Hepatic stellate cell (primary cell): ENCODE measurements around the gene SF1.

Experiments
- DNase-seq: peaks from one replicate; pipeline ENCODE4 v3.0.0; 2011; ENCODE audit warnings: low spot score

Gene SF1

DNA sequence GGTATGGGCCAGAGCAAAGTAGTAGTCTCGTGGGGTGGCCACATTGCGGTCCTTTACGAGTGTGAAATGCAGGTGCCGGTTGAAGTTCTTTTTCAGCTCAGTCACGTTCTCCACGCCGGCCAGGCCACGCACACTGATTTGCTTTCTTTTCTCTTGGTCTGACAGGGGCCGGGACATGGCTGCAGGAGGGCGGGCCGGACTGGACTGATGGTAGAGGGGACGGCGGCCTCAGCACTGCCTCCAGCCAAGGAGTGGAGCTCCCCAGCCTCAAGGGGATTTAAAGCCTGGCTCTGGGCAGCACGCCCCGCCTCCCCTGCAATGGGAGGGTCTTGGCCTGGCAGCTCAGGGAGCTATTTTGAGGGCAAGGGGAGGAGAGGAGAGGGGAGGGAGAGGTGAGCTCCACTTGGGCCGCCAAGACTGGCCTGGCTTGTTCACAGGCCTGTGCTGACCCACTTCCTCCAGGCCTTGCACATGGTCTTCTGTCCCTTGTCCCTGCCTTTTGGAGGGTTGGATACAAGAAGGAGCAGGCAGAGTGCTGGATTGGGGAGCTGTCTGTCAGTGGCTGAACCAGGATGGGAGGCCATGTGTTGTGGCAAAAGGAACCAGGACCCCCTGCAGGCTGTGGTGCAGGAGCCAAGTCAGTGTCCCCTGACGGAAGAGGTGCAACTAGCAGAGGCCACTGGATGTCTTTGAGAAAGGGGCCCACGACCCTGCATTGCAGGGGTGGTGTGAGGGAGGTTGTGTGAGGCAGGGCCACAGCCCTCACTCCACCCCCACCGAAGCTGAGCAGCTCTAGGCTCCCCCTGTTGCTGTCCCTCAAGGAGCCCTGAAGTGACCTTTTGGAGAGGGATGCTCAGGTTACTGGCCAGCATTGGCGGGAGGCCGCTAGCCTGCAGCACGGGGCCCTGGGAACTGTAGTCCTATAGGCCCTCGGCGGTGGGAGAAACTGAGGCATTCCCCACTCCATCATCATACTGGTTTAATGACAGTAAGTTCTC is 18.3 kb downstream of the SF1 start, which contains the start of gene PYGM:
TSS of gene PYGM (minus strand) at position 253 of the 998 bp plus-strand sequence. CDS start at position 177, 76 bp downstream.
- DNase-seq, result no peak

DNA sequence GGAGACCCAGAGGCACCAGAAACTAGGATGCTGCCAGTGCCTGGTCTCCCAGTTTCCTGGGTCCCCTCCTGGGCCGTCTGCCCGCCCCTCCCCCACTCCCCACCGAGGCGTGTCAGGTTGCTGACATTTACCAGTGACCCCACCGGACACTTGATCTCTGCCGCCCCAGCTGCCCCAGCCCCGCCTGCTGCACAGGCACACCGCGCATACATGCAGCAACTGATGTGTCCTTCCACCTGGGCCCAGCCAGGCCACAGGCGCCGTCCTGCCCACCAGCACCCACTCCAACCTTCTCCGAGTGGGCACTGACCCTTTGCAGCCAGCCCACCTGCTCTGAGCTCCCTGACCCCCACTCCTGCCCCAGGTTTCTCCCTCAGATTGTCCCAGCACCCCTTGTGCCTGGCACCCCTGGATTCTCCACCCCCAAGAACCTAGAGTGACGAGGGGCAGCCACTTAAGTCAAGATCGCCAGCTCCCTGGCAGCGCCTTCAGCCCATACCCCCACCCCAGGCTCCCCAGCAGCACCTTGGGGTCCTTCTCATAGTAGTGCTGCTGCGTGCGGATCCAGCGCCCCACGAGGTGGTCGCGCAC is 19.1 kb downstream of the SF1 start:
- no peak for DNase-seq

DNA sequence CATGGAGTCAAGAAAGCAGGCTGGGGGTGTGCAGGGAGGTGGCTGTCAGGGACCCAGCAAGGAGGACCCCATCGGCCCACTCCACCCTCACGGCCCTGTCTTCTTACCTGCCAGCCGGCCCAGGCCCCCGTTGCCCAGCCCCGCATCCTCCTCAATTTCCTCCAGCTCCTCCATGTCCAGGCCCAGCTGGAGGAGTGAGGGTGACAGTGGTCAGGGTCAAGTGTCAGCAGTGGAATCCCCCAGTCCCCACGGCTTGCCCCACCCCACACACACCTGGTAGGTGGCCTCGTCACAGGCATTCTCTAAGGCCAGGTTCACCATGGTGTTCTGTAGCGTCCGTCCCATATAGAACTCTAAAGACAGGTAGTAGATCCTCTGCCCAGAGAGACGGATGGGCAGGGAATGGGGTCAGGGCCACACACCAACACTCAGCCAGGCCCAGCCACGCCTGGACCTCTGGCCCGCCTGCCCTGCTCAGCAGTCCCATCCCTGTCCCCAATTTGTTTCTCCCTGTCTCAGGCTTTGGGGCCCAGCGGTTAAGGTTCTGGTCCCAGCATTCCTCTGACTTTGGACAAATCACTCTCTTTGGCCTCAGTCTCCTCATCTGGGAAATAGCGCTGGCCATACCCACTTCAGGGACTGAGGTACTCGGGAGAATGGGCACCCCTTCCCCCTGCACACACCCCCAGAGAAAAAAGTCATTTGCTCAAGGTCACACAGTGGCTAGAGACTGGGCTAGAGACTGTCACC is 19.8 kb downstream of the SF1 start:
- no peak for DNase-seq

DNA sequence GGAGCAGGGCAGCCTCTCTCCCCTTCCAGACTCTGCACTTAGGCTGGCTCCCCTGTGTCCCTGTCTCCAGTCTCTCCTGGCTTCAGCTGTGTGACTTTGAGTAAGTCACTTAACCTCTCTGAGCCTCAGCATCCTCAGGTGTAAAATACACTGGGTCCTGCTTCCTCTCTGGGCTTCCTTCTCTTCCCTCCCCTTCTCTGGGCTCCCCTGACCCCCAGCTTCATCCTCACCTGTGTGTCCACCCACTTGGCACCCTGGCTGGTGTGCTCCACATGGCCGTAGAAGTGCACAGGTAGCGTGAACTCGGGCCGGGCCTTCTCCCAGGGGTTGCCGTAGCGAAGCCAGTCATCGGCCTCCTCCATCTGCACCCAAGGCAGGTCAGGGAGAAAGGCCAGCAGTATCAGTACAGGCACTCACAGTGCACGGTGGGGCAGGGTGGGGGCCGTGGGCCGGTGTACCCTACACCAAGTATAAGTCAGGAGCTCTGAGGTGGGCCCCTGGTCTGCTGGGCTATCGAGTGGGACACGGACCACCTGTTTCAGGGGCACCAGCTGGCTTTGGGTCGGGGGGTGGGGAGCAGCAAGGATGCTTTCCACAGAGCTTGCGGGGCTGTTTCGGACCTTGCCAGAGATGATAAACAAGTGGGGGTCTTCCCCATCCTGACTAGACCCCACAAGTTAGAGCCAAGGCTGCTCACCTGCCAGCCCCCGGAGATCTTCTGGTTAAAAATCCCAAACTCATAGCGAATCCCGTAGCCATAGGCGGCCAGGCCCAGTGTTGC is 20.6 kb downstream of the SF1 start:
- no peak for DNase-seq

DNA sequence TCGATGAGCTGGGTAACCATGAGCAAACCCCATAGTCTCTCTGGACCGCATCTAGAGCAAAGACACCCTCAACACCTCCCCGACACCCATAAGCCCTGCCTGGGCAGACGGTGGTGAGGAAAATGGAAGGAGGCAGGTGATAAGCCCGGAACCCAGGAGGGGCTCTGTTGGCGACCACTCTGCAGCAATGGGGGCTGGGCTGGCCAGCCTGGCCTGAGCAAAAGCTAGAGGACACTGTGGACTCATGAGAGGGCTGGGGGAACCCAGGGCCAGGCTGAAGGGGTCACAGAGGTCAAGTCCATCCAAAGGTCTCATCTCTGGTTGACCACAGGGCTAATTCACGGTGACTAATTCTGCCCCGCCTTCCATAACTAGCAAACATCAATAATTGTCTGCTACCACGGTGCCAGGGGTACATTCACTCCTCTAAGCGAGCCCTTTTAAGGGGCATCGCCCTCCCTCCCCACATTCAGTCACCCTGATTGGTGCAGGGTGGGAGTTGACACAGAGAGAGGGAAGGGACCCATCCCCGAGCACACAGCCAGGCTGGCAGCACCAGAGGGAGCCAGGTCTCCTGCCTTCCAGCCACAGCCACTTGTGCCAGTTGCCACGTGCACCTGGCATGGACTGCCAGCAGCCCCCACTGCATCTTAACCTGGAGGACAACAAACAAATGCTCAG is 22.5 kb downstream of the SF1 start:
- DNase-seq, result no peak

DNA sequence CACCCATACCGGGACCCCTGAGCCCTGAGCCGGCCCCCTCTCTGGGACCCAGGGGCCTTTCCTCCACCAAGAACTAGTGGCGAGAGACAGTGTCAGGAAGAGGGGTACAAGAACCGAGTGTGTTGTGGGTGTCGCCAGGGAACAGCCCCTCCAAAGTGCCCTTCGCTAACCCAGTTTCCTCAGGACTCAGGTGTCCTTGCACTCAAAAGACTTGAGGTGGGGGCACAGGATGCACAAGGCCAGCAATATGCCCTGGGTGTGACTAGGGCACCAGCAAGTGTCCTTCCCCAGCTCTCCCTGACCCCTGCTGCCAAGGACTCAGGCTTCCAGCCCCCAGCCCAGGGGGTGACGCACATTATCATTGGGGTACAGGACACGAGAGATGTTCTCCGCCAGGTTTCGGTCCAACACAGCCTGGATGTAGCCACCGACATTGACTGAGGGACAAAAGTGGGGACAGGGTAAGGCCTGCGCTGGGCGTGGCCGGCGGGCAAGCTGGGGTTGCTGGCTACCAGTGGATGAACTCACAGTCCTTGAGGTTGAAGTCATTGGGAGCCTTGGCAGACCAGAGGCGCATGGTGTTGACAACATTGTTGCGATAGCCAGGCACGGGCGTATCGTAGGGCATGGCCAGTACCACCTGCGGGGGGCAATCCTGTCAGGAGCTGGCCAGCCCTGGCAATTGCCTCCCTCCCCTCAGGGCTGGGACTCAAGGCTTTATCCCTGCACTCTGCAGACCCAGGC is 23.3 kb downstream of the SF1 start:
- no peak for DNase-seq

DNA sequence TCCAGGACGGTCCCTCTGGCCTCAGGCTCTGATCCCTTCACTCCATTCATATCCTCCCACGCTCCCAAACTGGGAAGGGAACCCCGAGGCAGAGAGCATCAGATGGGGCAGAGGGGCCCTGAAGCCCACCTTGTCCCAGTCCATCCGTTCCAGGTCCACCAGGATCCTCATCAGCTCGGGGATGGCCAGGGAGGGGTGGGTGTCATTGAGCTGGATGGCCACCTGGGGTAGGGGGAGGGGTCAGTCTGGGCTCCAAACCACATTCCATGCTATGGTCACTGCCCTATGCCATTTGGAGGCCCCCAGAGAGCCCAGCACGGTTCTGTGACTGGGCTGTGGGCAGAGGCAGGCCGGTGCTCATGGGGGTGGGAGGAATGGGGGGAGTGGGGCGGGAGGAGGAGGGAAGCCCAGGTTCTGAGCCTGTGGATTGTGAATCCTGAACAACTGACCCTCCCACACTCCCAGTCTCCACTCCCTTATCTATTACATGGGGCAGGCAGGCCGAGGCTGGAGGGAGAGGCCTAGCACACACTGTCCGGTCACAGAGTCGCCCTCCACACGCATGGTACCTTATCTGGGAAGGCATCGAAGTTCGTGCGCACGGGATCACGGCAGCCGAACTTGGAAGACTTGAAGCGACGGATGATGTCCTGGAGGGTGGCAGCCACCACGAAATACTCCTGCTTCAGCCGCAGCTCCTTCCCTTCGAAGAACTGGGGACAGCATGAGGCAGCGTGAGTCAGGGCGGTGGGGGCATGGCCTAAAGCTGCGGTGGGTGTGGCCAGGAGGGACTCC is 24.0 kb downstream of the SF1 start:
- no peak for DNase-seq

DNA sequence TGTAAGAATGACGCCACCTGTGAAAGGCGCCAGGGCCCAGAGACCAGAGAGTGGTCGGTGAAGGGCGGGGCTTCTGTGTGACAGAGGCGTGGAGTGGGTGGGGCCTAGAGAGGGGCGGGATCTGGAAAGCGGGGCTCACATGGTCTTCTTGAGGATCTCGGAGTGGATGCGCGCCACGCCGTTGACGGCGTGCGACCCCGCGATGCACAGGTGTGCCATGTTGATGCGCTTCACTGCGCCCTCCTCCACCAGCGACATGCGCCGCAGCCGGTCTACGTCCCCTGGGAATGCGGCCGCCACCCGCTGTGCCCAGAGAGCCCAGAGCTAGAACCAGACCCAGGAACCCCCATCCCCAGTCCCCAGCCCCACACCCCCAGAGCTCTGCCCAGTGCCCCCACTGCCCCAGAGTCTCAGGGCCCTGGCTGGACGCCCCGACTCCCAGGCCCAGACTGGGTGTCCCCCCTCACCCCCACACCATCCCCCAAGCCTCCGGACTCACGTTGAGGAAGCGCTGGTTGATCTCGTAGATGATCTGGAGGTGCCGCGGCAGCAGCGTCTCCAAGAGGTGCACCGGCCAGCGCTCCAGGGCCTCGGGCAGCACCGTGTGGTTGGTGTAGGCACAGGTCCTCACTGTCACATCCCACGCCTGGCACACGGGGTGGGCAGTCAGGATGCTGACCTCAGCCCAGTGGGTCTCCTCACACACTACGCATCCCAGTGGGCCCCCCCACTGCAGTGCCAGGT is 24.8 kb downstream of the SF1 start:
- no peak for DNase-seq

DNA sequence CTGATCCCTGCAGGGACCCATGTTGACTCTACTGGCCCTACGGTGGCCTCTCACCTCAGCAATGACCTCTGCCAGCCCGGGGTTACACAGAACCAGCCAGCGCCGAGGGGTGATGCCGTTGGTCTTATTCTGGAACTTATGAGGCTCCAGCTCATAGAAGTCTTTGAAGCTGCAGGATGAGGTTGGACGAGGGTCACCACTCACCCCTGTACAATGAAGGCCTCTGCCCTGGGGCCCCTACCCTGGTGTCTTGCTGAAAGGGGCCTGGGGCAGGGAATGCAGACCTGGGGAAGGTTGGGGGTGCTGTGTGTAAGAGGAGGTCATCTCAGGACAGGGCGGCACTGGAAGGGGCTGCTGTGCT is 25.3 kb downstream of the SF1 start:
- DNase-seq, result no peak

DNA sequence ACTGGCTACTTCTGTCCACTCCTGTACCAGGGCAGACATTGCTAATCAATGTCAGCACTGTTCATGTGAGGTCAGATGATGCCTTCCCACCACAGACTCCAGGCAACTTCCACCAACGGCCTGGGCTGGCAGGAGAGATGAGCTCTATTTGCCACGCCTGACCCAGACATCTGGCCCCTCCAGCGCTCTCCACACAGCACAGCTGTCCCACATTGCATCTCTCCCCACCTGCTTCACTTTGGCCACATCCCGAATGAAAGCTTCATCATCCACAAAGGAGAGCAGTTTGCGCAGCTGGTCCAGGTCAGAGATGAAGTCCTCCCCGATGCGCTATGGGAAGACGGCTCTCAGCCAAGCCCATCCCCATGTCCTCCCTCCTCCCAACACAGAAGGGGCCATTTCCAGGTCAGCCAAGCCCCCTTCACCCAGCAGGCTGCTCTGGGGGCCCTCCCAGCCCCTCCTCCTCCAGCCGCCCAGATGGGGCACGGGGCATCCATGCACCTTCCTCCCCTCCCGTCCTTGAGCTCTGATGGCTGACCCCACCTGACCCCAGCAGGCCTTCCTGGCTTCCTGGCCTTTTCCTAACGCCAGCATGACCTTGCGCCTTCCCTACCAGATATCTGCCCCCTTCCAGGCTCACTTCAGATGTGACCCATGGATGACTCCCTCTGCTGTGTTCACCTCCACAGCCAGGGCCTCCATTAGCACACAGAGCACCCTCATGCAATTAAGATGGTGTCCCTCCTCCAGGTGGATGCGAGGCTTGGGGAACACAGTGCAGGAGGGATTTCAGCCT is 26.0 kb downstream of the SF1 start:
- DNase-seq, result no peak

DNA sequence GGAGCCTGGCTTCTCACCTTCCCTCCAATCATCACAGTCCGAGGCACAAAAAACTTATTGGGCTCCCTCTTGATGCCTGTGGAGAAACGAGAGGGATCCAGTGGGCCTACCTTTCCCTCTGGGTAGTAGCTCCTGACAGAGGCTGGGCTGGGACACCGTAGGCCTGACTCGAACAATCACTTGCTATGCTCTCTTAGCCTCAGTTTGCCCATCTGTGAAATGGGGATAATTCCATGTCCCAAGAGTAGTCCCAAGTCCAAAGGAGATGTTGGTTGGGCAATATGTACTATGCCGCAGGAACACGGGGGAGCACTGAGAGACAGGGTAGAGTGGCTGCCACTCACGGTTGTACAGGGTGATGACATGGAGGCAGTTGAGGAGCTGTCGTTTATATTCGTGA is 26.8 kb downstream of the SF1 start:
- DNase-seq, result no peak

DNA sequence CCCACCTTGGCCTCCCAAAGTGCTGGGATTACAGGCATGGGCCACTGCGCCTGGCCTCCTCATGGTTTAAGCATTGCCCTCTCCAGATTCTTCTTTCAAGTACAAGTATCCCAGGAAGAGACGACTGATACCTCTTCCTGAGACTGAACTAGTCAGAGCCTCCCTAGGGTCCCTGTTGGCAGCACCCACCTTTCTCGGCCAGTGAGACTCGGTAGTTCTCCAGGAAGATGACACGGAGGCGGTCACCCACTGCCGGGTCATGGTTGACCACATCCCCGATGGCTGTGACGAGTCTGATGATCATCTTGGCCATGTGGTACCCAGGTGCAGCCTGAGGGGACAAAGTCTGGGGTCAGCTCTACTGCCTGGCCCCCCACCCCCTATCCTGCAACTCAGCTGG is 27.2 kb downstream of the SF1 start:
- no peak for DNase-seq

DNA sequence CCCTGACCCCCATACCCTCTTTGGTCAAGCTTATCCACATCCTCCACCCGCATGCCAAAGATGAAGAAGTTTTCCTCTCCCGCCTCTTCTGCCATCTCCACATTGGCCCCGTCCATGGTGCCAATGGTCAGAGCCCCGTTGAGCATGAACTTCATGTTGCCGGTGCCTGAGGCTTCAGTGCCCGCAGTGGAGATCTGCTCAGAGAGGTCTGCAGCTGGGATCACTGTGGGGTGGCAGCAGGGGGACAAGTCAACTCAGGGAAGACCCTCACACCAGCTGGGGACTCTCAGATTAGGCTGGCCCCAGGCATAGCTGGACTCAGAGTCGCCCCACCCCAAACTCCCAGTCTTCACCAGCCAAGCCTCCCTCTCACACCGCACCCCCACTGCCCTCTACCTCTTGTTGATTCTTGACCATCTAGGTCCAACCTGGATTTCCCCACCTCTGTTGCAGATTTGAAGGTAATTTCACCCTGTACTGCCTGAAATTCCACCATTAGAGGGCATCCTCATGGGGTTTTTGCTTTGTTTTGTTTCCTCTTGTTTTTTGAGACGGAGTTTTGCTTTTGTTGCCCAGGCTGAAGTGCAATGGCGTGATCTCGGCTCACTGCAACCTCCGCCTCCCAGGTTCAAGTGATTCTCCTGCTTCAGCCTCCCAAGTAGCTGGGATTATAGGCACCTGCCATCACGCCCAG is 27.8 kb downstream of the SF1 start:
- DNase-seq, result no peak

DNA sequence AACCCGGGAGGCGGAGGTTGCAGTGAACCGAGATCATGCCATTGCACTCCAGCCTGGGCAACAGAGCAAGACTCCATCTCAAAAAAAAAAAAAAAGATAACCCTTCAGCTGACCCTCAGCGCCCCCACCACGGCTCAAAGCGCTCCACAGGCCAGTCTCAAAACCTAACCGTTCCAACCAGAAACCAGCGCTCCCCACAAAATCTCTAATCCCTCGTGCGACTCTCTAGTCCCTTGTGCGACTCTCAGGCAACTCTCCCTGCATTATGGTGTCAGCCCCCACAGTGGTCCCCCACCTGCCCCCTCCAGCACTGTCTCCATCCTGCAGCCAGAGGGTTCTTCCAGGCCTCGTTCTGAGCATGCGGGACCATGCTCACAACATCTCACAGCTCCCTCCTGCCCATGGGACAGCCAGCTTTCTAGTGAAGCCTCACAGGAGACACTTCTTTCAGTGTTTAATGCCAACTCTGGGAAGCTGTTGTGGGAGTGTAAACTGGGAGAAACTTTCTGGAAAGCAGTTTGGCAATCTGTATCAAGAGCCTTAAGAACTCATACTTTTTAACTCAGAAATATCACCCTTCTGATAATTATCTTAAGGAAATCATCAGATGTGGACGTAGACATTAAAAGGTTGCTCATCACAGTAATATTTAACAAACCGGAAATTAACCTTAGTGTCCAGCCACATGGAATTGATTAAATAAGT is 30.2 kb downstream of the SF1 start:
- DNase-seq, result peak; percentile 70

DNA sequence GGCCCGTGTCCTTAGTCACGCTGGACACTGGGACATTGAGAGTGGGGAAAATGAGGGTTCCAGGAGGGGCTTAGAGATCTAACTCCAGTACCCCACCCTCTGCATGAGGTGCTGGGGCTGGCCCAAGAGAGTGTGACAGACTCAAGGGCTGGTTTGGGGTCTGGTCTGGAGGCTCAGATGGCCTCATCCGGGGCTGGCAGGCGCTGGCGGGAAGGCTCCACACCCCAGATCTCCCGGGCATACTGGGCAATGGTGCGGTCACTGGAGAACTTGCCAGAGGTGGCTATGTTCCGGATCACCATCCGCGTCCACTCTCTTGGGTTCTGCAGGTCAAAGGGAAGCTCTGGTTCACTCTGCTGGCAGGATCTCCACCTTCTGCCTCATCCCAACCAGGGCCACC is 31.9 kb downstream of the SF1 start:
- no peak for DNase-seq

DNA sequence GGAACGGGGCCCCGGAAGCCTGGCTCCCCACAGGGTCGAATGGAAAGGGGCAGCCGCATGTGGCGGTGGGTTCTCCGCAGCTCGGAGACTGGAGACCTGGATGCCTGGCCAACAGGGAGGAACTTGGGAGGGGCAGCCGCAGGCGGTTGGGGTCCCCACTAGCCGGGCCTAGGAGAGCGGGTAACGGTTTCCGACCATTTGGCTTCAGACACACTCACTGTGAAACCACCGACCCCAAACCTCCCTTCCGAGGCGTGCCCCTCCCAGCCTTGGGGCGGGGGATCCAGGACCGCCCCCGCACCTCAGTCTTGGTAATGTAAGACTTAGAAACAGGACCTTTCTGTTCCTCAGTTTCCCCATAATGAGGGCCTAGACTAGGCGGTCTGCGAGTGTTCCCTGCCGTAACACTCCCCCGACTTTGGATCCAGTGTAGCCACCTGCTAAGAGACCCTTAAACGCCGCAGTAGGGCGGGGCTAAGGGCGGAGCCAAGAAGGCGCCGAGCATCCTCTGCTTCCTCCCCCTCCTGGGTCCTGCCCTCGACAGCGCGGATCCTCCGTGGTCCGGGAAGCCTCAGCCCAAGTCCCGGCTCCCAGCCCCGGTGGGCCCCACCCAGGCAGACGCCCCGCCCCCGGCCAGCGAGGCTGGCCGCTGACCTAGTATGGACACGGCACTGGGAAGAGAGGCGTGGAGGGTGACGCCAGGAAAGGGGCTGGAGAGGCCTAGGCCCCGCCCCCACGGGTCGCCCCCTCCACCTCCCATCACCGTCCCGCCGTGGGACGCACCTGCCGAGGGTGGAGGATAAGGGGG is 32.6 kb downstream of the SF1 start:
- DNase-seq, result peak; percentile 92
